GM18517 (cell line): ENCODE results near the gene CFHR4.
"Not testable (repeated sequence)": the region's sequence is repeated elsewhere in the genome, so short reads cannot be mapped to it uniquely, and the experiment has no call there.

Source experiments
- ATAC-seq: cut with Tn5 transposase; IDR thresholded peaks from one replicate; pipeline ENCODE4 v1.9.1; 2021; ENCODE audit warnings: mild to moderate bottlenecking, moderate library complexity; ENCODE audit not compliant: unreplicated experiment

Gene CFHR4

GRCh38 chr1:196887515-196888239, at the start of gene CFHR4:
CFHR4 (plus strand) TSS chr1:196888052; CDS start chr1:196888151, 99 bp downstream.
- ATAC-seq, result peak; percentile 93

- ATAC-seq, result not testable (repeated sequence)
Observed at GRCh38 chr1:196849613-196850492, 38.0 kb upstream of the CFHR4 start.

GRCh38 chr1:196856053-196856452, 31.8 kb upstream of the CFHR4 start:
- ATAC-seq, result no peak

- no peak for ATAC-seq
Observed at GRCh38 chr1:196857188-196857587, 30.7 kb upstream of the CFHR4 start.

GRCh38 chr1:196858811-196859210, 29.0 kb upstream of the CFHR4 start:
- ATAC-seq, result no peak

GRCh38 chr1:196860323-196860884, 27.4 kb upstream of the CFHR4 start:
- no peak for ATAC-seq

GRCh38 chr1:196861429-196861828, 26.4 kb upstream of the CFHR4 start:
- no peak for ATAC-seq

GRCh38 chr1:196866974-196867373, 20.9 kb upstream of the CFHR4 start:
- ATAC-seq, result no peak

- no peak for ATAC-seq
Observed at GRCh38 chr1:196873385-196873784, 14.5 kb upstream of the CFHR4 start.

GRCh38 chr1:196875935-196876334, 11.9 kb upstream of the CFHR4 start:
- ATAC-seq, result no peak

GRCh38 chr1:196877964-196878363, 9.9 kb upstream of the CFHR4 start:
- no peak for ATAC-seq

- ATAC-seq, result not testable (repeated sequence)
Observed at GRCh38 chr1:196886560-196886959, 1.3 kb upstream of the CFHR4 start.

- ATAC-seq, result no peak
Observed at GRCh38 chr1:196890668-196891067, 2.8 kb downstream of the CFHR4 start.

- no peak for ATAC-seq
Observed at GRCh38 chr1:196891251-196891650, 3.4 kb downstream of the CFHR4 start.

GRCh38 chr1:196896355-196896754, 8.5 kb downstream of the CFHR4 start:
- no peak for ATAC-seq

- ATAC-seq, result no peak
Observed at GRCh38 chr1:196897158-196897828, 9.4 kb downstream of the CFHR4 start.

GRCh38 chr1:196902344-196902743, 14.5 kb downstream of the CFHR4 start:
- ATAC-seq, result no peak

- ATAC-seq, result no peak
Observed at GRCh38 chr1:196910215-196910614, 22.4 kb downstream of the CFHR4 start.

- ATAC-seq, result not testable (repeated sequence)
Observed at GRCh38 chr1:196912283-196912682, 24.4 kb downstream of the CFHR4 start.

- not testable (repeated sequence) for ATAC-seq
Observed at GRCh38 chr1:196926839-196927238, 39.0 kb downstream of the CFHR4 start.

- ATAC-seq, result not testable (repeated sequence)
Observed at GRCh38 chr1:196932853-196933252, 45.0 kb downstream of the CFHR4 start.
